GM21786 (cell line): ENCODE data around the gene PPA1.
"Not testable (repeated sequence)": the region's sequence is repeated elsewhere in the genome, so short reads cannot be mapped to it uniquely, and the experiment has no call there.

Source experiments
- ATAC-seq: cut with Tn5 transposase; IDR thresholded peaks from one replicate; pipeline ENCODE4 v1.9.1; 2021; ENCODE audit not compliant: unreplicated experiment

Gene PPA1

GRCh38 chr10:70175516-70175915 is 57.7 kb downstream of the PPA1 start:
- no peak for ATAC-seq

DNA sequence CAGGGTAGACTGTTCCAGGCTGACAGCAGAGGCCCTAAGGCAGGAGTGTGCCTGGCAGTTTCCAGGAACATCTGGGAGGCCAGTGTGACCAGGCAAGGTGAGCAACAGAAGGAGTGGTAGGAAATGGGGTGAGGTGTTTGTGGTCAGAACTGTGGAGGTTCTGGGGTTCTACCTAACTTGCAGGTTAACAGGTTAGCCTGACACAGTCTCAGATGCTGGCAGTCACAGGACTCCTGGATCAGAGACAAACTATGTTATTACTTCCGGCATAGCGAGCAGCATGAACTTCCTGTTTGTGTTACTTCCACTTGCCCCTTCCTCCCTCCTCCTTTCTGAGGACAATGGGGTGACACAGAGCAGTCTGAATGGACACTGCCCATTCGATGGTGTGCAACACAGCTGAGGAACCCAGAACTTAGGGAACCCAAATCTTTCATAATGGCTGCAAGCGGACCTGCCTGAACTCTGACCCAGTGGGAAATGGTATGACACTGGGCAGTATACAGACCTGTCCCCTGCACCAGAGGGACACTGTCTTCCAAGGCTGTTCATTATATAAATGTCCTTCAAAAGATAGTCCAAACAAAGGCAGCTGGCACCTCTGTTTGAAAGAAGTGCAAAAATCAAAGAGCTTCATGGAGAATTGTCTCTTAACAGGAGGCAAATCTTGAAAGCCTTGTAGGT is 59.0 kb downstream of the PPA1 start:
- ATAC-seq: no peak

- no peak for ATAC-seq
Measured at GRCh38 chr10:70169649-70170364, 63.4 kb downstream of the PPA1 start.

- ATAC-seq: no peak
Measured at GRCh38 chr10:70169011-70169410, 64.2 kb downstream of the PPA1 start.

DNA sequence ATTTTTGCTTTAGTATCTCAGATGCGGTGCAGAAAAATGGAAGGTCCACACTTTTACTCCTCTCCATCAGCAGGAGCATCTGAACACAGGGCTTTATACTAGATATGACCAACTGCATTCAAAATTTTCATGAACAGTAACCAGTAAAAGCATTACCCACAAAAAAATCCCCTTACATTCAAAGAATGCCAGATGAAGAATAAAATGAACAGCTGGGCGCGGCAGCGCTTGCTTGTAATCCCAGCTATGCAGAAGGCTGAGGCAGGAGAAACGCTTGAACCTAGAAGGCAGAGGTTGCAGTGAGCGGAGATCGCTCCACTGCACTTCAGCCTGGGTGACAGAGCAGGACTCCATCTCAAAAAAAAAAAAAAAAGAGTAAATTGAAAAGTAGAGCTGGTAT is 66.0 kb downstream of the PPA1 start:
- ATAC-seq: no peak

DNA sequence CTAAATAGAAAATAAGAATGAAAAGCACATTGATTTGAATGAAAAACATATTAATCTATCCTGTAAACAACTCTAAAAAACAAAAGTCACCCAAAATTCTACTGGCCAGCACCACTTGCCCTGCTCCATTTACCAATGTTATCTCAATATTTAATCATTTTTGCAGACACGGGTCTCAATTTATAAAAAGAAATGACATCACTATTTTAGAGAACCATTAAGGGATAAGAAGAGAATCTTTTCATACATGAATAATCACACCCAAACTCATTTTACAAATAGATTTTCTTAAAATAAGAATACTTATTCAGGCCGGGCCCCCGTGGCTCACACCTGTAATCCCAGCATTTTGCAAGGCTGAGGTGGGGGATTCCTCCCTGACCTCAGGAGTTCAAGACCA is 66.8 kb downstream of the PPA1 start:
- no peak for ATAC-seq

DNA sequence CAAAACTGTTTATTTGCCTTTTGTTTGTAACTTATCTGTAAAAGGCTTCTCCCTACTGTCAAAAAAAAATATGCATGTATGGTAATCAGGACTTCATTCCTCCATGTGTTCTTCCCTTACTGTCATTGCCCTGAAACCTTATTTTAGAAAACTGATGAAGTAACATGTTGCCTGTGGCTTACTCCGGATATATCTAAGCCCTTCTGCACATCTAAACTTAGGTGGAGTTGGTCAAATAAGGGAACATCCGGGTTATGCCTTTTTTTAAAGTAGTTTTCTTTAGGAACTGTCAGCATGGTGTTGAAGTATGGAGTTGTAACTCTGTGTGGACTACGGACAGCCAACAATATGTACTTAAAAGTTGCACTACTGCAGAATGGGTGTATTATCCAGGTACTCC is 69.1 kb downstream of the PPA1 start:
- ATAC-seq: no peak

DNA sequence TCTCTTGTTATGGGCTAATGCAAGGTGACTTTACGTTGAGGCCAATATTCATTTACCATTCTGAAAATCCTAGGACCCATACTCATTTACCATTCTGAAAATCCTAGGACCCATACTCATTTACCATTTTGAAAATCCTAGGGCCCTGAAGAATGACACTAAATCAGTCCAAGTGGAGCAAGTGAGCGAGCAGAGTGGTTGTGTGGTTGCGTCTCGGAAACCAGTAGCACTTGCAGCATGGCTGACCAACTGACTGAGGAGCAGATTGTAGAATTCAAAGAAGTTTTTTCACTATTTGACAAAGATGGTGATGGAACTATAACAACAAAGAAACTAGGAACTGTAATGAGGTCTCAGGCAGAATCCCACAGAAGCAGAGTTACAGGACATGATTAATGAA is 69.8 kb downstream of the PPA1 start:
- ATAC-seq: no peak

- ATAC-seq: peak; percentile 95
Measured at GRCh38 chr10:70162892-70163201, 70.4 kb downstream of the PPA1 start.

DNA sequence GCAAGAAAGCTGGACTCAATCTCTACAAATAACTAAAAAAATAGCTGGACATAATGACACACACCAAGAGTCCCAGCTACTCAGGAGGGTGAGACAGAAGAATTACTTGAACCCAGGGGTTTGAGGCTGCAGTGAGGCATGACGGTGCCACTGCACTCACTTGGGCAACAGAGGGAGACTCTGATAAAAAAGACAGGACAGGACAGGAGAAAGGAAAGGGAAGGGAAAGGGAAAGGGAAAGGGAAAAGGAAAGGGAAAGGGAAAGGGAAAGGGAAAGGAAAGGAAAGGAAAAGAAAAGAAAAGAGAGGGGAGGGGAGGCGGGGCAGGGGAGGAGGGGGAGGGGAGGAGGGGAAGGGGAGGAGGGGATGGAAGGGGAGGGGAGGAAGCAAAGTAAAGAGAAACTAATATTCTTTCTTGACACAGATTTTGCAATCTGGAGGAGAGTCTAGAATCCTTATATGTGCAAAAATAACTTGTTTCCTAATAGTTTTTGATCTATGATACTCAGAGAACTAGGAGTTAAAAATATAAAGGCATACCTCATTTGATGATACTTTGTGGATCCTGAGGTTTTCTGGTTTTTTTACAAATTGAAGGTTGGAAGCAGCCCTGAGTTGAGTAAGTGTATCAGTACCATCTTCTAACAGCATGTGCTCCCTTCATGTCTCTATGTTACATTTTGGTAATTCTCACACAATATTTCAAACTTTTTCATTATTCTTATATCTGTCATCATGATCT is 70.9 kb downstream of the PPA1 start:
- no peak for ATAC-seq

GRCh38 chr10:70160798-70161197 is 72.4 kb downstream of the PPA1 start:
- no peak for ATAC-seq

DNA sequence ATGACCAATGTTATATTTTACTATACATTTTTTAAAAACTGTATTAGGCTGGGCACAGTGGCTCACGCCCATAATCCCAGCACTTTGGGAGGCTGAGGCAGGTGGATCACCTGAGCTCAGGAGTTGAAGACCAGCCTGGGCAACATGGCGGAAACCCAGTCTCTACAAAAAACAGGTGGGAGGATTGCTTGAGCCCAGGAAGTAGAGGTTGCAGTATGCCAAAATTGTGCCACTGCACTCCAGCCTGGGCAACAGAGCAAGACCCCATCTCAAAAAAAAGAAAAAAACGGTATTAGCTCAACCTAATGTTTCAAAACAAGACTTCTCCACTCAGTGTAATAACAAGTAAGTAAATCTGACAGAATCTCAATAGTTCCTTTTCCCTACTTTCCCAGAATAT is 73.9 kb downstream of the PPA1 start:
- not testable (repeated sequence) for ATAC-seq

GRCh38 chr10:70158113-70158512 is 75.1 kb downstream of the PPA1 start:
- no peak for ATAC-seq

- no peak for ATAC-seq
Measured at GRCh38 chr10:70155255-70155838, 77.9 kb downstream of the PPA1 start.
